Sciatic nerve (tissue), 2 donors: ENCODE measurements around the gene ADIPOR2. TPM values are rescaled to one million over a fixed set of nuclear protein-coding genes. Genes with fewer than 3 reads are reported as not detected.

Experiments
- ATAC-seq: fragments of 200-7000 bp; cut with Tn5 transposase; one replicate; pipeline ENCODE4 v1.9.1; 2020; ENCODE audit warnings: mild to moderate bottlenecking, moderate library complexity
- DNase-seq: peaks from one replicate; pipeline ENCODE4 v3.0.0-alpha.2; 2020; ENCODE audit warnings: low spot score
- intact Hi-C: fragments of 100-400 bp; cut with DNase I; formaldehyde crosslinking; loops from one replicate; pipeline ENCODE4 v1.14.2; 2022
- total RNA-seq: library from RNA; stranded (reverse); fragmentation: NEBNext Ultra II Directional; extraction: Animal tissue kit (Norgen Biotek cat#: 25700); gene quantifications from one replicate; pipeline ENCODE4 v1.2.1, GENCODE V29; 2021
- donor health status: DM: no; HTN: no; CAD: no.
- donor health status: DM: no; HTN: no; CAD: no.

The ADIPOR2 gene
- total RNA-seq, 1 donor from 2014 or later: 79.3 TPM

DNA sequence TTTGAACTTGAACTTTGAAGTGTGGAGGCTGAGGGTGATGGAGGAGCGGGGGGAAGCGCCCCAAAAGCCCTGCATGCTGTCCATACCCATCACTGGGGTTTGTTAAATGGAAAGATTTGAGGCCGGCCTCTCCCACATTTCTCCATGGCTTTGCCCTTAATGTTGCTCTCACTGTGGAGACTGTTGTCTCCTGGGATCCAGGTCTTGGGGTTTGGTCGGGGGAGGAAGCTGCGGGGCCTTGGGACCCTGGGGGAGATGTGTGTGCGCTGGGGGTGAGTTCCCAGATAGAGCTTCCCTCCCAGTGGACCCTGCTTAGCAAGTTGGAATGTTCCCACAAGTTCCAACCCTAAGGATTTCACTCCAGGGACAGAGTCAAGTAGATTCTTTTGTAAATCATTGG, 101.5 kb downstream of the ADIPOR2 start:
- intact Hi-C loops: no loop called here
- ATAC-seq (no peak), DNase-seq (no peak)

DNA sequence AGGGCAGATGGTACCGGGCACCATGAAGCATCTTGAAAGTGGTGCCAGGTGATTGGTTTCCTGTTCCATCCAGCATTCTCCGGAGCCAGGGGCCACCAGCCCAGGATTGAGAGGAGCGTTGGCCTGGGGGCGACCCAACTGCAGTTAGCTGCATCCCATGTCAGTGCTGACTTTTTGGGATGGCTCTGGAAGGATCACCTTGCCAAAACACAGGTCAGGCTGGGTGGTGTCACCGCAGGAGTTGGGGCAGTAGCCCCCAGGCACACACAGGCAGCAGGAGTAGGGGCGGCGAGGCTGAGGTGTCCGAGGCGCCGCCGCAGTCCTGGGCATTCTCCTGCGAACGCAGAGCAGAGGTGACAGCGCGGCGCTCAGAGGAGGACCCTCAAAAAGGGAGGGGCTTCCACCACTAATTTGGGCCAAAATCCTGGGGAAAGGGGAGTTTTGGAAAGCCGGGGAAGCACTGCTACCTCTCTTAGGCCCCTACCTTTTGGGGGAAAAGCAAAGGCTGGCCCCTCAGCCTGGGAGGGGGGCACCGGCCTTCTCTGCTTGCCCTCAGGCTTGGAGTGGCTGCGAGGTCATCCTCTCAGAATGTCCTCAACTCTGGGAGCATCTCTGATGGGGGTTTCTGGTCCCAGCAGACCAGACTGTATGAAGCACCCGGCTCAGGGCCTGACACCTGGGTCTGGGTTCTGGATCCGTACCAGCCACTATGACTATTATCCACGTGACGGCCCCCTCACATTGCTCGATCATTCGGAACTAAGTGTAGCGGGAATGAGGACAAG, 102.7 kb downstream of the ADIPOR2 start:
- intact Hi-C loops: no loop called here
- DNase-seq (no peak), ATAC-seq (no peak)

DNA sequence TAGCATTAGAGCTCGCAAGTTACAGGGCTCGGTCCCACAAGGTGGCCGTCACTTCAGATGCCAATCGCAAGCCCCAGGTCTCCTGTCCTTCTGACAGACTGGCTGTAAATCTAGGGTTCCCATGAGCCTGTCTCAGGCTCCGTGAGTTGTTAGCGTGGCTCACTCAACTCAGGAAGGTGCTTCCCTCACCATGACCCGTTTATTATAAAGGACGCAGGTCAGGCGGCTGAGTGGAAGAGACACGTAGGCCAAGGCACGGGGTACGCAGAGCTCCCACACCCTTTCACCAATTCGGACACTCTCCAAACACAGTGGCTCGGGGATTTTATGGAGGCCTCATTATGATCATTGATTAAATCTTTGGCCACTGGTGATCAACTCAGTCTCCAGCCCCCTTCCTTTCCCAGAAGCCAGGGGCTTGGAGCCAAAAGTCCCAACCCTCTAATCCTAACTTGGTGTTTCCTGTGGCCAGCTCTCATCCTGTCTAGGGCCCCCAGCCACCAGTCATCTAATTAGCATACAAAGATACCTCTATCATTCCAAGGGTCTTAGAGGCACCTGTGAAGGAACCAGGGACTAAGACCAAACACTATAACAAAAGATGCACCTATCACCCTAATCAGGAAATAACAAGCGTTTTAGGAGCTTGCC, 103.7 kb downstream of the ADIPOR2 start:
- no peak for DNase-seq
- intact Hi-C loops: no loop called here

DNA sequence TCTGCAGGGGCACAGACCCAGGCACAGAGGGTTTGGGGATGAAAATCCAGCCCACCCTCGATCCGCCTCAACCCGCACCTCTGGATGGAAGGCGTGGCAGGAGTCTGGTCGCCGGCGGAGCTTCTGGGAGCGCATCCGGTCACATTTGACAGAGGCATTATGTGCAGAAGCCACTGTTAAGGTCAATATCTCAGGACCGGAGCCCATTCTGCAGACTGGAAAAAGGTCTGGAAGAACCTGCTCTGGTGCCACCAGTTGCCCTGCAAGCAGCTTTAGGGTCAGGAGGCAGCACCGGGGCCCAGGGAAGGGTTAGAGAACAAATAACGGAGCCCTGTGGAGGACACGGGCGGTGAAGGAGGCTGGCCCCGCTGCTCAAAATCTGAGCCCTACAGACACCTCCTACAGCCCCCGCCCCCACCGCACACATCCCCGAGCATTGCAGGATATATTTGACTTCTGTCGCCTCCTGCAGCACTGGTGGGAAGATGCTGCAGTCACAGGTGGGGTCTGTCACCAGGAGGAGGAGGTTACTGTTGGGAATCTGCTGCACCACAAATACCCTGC, 104.4 kb downstream of the ADIPOR2 start:
- DNase-seq (no peak), ATAC-seq (no peak)
- intact Hi-C loops: no loop called here

More for the DNA sequence above, 103.7 kb downstream of the ADIPOR2 start:
- no peak for ATAC-seq

DNA sequence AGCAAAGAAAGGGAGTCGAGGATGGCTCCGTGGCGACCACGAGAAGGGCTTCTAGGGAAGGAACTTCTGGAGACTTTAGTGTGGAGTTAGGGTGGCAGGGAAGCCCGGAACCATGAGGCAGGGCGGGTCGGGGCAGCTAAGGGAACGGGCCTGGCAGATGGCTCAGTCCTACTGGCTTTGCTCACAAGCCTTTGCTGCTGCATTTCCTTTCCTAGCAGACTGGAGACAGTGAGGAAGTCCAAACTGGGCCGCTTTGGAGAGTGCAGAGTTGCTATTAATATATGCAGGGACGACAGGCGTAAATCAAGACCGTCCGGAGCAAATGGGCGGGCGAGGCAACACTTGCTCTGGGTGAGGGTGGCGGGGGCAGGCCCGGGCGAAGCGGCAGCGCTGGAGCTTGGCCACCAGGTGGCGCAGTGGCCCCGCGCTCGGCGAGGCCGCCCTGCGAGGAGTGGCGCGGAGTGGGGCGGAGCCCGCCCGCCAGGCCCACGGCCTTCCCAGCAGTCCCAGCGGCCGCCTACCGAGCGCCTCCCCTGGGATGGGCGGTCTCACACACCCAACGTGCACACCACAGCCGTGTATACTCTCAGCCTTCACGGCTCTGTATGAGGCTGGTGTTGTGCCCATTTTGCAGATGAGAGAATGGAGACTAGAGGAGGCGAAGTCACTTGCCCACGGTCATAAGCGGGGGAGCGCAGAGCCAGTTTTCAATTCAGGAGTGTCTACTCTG, 105.1 kb downstream of the ADIPOR2 start:
- intact Hi-C loops: no loop called here
- DNase-seq (peak; percentile 96), ATAC-seq (peak; percentile 95)

DNA sequence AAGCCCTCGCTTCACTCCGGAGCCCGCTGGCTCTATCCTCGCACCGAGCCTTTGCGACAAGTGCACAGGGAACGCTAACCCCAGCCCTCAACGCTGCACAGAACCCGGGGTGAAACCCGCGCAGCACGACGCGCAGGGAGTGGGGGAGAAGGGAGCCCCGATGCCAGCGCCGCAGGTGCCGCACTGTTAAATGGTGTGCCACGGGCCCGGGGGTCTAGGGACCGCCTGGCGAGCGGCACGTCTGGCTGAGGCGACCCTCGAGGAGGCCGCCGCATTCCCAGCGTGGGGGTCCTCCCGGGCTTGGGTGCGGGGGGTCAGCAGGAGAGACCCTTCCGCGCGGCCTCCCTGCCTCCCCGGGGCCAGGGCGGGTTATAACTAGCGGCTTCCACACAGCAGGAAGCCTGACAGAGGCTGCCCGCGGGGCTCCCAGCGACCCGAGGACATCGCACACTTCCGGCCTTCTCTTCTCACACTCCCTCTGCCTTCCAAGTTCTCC, 105.7 kb downstream of the ADIPOR2 start:
- no peak for DNase-seq
- ATAC-seq: peak; percentile 34
- intact Hi-C loops: no loop called here

DNA sequence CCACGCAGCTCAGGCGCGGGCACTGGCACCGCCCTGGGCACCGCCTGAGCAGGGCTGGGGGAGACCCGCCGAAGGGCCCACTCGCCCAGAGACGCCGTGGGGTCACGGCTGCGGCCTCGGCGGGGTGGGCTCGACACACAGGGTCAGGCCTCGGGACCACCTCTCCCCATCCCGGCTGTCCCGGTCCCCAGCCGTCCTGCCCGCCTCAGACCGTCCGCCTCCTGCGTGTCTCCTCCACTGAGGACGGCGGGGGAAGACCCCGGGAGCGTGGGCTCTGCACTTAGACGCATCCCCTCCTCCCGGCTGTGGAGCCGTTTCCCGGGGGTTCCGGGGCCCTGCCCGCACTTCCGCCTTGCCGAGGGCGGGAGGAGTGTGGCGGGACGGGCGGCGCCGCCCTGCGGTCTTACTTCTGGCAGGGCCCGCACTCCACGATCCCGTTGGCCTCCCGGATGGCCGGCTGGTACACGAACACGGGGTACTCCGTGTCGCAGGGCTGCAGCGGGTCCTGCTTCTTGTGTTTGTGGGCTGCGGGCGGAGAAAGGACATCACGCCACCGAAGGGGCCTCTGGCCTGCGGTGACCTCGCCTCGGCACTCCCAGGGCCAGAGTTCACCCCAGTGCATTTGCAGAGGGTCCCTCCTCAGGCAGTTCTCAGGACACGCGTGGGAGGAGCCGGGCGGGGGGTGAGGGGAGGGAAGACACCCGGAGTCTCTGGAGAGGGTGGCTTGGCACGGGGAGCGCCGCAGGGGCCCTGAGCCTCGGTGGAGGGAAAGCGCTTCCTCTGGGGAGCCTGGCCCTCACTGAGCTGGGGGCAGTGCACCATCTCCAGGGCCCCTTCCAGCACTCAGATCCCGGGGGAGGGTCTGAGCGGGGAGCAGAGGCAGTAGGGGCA, 106.4 kb downstream of the ADIPOR2 start:
- ATAC-seq: peak; percentile 69
- intact Hi-C loops: no loop called here
- DNase-seq: peak; percentile 83

DNA sequence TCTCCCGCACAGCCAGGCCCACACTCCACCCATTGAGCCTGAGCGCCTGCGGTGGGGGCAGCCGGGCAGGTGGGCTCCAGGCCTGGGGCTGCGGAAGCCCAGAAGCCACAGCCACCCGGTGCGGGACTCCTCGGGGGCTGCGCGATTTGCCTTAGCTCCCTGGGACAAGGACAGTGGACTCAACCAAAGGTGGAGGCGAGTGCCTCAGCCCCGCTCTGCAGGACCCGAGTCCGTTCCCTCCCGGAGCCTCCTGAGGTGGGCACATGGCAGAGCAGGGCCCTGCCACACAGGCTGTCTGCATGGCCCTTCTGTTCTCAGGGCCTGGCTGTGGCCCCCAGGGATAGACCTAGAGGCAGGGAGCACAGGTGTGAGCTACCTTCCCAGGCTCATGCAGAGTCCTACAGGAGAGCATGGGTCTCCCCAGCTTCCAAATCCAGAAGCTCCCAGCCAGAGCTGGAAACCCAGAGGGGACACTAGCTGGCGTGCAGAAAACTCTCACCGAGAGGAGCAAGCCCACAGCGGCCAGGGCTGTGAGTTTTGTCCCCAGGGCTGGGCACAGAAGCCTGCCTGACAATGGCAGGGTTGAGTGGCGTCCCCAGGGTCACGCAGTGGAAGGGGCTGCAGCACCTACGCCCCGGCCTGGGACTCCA, 107.2 kb downstream of the ADIPOR2 start:
- DNase-seq (no peak), ATAC-seq (no peak)
- intact Hi-C loops: loop anchor here (2.0 kb wide), 1 partner anchor 139 kb away; no protein-coding TSS in a partner anchor

DNA sequence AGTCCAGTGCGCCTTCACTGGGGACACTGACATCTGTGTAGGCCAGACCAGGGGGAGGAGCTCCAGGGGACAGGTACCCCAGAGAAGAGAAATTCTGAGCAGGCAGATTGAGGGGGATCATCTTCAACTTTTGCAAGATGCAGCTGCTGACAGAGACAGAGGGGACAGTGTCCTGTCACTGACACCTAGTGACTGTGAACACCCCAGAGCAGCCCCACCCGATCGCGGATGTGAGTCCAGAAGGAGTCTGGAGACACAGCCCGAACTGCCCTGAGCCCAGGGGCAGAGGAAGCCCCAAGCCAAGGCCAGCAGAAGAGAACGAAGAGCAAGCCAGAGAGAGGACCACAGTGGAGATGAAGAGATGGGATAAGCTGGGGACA, 107.8 kb downstream of the ADIPOR2 start:
- no peak for DNase-seq
- intact Hi-C loops: loop anchor here (2.0 kb wide), 1 partner anchor 138 kb away; no protein-coding TSS in a partner anchor
- no peak for ATAC-seq

DNA sequence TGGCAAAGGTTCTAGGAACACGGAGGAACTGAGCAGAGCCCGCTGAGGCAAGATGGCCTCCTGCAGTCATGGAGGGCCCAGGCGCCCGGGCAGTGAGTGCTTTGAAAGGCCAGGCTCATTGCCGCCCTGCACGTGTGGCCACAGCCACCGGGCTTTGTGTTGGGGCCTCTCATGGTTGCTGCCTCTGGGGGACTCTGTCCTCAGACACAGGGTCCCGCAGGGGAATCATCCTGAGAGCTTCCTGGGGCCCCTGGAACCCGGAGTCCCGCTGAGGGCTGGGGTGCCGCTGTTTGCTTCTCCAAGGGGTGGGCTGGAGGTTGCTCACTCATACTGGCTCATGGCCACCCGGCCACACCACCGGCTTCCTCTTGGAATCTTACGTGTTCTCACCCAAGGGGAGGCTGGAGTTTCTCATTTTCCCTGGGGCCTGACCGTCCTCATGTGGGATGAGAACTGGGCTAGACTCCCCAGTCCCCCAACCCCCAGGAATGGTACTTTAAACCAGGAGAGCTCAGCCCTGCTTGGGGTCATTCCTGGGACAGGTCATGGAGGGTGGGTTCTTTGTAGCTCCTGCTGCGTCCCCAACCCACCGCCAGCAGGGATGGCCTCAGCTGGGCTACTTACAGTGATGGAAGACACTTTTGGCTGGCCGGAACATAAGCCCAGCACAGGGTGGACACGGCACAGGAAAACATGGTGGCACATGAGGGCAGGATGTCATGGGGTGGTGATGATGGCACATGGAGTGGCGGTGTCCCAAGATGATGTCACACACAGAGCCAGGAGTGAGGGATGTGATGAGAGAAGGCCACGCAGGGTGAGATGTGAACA, 108.4 kb downstream of the ADIPOR2 start:
- DNase-seq: no peak
- no peak for ATAC-seq
- intact Hi-C loops: loop anchor here (2.0 kb wide), 1 partner anchor 138 kb away; no protein-coding TSS in a partner anchor

DNA sequence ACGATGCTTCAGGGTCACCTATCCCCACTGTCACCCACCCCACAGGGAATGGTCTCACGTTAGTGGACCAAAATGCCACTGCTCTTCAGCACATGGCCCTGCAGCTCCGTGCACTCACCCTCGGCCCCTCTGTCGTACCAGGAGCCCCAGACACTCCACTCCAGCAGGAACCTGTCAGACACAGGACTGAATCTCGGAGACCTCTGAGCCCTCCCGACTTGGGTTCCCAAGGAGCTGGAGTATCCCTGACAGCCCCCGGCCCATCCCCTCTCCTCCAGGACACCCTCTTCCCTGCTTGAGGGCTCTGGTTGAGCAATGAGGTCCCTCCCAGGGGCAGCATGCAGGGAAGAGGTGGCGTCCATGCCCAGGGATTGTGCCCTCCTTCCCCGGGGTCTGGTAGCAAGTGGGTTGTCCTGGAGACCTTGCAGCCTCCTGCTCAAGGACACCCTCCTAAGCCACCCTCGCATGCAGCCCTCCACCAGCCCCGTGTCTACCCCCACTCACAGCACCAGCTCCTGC, 109.1 kb downstream of the ADIPOR2 start:
- DNase-seq: no peak
- intact Hi-C loops: loop anchor here (2.0 to 10.0 kb wide), 2 partner anchors 137 to 795 kb away; no protein-coding TSS in a partner anchor

DNA sequence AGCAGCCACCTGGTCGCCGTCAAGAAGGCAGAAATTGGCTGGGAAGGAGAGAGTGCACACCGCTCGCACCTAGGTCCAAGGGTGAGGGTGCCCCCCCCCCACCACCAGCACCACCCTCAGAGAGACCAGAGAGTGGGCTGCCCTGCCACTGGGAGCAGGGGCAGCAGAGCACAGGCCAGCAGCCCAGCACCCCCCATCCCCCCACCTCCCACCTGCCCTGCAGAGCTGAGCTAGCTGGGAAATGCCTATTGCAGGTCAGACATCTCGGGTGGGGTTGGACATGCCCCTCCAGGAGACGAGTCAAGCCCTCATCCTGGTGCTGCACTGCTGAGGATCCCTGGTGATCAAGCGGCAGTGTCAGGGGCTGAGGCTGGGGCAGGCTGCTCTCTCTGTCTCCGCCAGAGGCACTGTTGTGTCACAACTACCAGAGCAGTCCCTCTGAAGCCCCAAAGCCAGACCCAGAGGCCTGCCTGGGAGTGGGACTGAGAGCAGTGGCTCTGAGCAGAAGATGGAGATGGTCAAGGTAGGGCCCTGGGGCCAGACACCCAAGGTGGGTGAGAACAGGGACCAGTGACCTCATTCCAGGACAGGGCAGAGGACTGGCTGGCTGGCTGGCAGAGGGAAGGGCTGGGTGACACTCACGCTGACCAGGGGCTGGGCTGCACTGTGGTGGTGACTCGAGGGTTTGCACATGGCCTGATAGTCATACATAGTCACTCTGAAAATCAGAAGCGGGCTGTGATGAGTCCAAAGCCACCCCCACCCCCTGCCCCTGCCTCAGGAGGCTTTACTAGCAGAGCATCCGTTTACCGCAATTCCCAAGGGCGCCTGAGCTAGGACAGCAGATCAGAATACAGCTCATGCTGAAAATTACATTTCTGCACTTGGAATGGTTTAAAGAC, 109.8 kb downstream of the ADIPOR2 start:
- DNase-seq: peak; percentile 55
- ATAC-seq: no peak
- intact Hi-C loops: loop anchor here (10.0 kb wide), 1 partner anchor 794 kb away; no protein-coding TSS in a partner anchor

More for the DNA sequence above, 109.1 kb downstream of the ADIPOR2 start:
- ATAC-seq: no peak

DNA sequence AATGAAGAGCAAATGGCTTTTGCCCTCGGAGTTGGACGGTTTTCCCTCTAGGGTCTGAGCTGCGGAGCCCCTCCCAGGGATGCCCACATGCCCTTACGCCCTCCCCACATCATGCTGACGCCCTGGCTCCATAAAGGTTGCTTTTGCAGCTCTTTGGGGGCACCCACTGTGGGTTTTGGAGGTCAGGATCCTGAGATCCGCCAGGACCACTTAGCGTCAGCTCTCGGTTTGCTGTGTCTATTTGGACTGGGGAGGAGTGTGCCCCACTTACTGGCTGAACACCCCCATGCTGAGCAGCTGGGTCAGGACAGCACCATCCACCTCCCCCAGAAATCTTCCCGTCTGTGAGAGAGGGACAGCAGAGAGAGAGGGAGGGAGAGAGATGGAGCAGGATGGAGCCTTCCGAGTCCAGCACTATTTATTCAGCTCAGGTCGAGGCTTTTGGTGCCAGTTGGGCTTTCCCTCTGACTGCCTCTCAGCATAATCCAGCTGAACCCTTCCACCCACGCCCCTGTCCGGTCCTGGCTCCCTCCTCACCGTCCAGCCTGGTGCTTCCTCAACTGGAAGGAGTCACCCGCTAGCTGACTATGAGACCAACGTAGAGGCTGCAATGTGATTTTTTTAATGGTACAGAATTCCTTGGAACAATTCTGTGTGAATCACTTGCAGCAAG, 110.6 kb downstream of the ADIPOR2 start:
- DNase-seq (peak; percentile 47), ATAC-seq (no peak)
- intact Hi-C loops: loop anchor here (10.0 kb wide), 1 partner anchor 793 kb away; no protein-coding TSS in a partner anchor

DNA sequence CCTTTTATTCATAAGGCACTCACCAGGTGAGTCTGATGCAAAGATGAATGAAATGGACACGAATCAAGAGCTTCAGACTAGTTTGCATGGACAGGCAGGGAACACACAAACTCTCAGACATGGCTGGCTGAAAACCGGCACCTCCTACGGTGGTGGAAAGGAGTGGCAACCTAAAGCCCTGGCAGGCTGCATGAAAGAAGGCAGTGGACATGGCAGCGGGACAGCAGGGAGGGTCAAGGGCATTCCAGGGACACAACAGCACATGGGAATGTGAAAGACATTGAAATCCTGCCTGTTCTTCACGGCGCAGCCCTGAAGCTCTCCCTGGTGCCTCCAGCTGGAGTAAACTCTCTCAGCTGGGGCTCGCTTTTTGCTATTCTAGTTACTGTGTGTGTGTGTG, 112.9 kb downstream of the ADIPOR2 start:
- ATAC-seq (no peak), DNase-seq (peak; percentile 46)
- intact Hi-C loops: loop anchor here (10.0 kb wide), 1 partner anchor 791 kb away; no protein-coding TSS in a partner anchor
